Caco-2 (cell line): Measurements from ENCODE around the gene SH3BP4. TPM values are rescaled to one million over a fixed set of nuclear protein-coding genes. Genes with fewer than 3 reads are reported as not detected.

ENCODE experiments used
- BruUV-seq: library from RNA; stranded (reverse); fragments of 400-500 nt; replicated peaks from 2 replicates; lab custom pipeline; 2021; lab: Mats Ljungman, UMichigan
- CTCF ChIA-PET: fragments of 300-600 bp; sonication (Branson Sonifier 250); formaldehyde crosslinking; loops from one replicate; lab custom pipeline; 2022; ENCODE audit warnings: antibody characterized with exemption; lab: Charles Lee
- POLR2A ChIA-PET: fragments of 300-600 bp; sonication (Branson Sonifier 250); formaldehyde crosslinking; loops from one replicate; lab custom pipeline; 2022; ENCODE audit warnings: antibody characterized with exemption; lab: Charles Lee
- DNase-seq, 2 experiments: peaks; one replicate each; pipeline versions ENCODE4 v3.0.0 to v3.0.0-alpha.2; 2020 to 2022
- H3K27me3 ChIP-seq: replicated peaks from 2 replicates; pipeline ENCODE4 v1.6.0; 2011; ENCODE audit warnings: low read length; ENCODE audit not compliant: control insufficient read depth, insufficient read depth
- H3K36me3 ChIP-seq: 2 replicates; pipeline ENCODE4 v1.5.1; 2011; ENCODE audit warnings: low read length; ENCODE audit not compliant: control insufficient read depth, insufficient read depth
- H3K4me1 ChIP-seq: fragments of 250-450 bp; sonication (Bioruptor Pico); 2 replicates; pipeline ENCODE4 v1.5.1; 2020; ENCODE audit warnings: mild to moderate bottlenecking
- H3K4me3 ChIP-seq: 2 replicates; pipeline ENCODE4 v1.5.1; 2011; ENCODE audit warnings: low read depth, mild to moderate bottlenecking, control low read depth, low read length
- H3K9me3 ChIP-seq: fragments of 250-450 bp; sonication (Bioruptor Pico); 2 replicates; pipeline ENCODE4 v1.5.1; 2020; ENCODE audit warnings: mild to moderate bottlenecking, moderate library complexity
- H3K27ac Mint-ChIP-seq: one replicate; pipeline ENCODE4 v1.8.0; 2022; ENCODE audit warnings: mixed read lengths; ENCODE audit not compliant: unreplicated experiment
- H3K27me3 Mint-ChIP-seq: one replicate; pipeline ENCODE4 v1.8.0; 2022; ENCODE audit warnings: mixed read lengths; ENCODE audit not compliant: insufficient read depth, unreplicated experiment
- H3K36me3 Mint-ChIP-seq: one replicate; pipeline ENCODE4 v1.8.0; 2022; ENCODE audit warnings: mild to moderate bottlenecking, mixed read lengths; ENCODE audit not compliant: insufficient read depth, unreplicated experiment
- H3K4me1 Mint-ChIP-seq: one replicate; pipeline ENCODE4 v1.8.0; 2022; ENCODE audit warnings: low read depth, mixed read lengths; ENCODE audit not compliant: unreplicated experiment
- H3K4me3 Mint-ChIP-seq: one replicate; pipeline ENCODE4 v1.8.0; 2022; ENCODE audit warnings: mild to moderate bottlenecking, moderate library complexity, mixed read lengths; ENCODE audit not compliant: unreplicated experiment
- H3K9me3 Mint-ChIP-seq: one replicate; pipeline ENCODE4 v1.8.0; 2022; ENCODE audit warnings: mixed read lengths; ENCODE audit not compliant: unreplicated experiment
- CTCF ChIP-seq, 2 experiments: fragments of 200-600 bp in 1 of 2; IDR thresholded peaks; 1 replicate in 1 of 2; 2 replicates in 1 of 2; pipeline versions ENCODE4 v1.5.1 to v1.8.0; 2011 to 2022; ENCODE audit warnings: antibody characterized with exemption in 1 of 2, control low read depth in 1 of 2, inconsistent platforms in 1 of 2, low read depth in 1 of 2, low read length in 1 of 2, mild to moderate bottlenecking in 1 of 2, moderate library complexity in 1 of 2; ENCODE audit not compliant: insufficient read depth in 1 of 2, severe bottlenecking in 1 of 2, unreplicated experiment in 1 of 2
- intact Hi-C: fragments of 100-400 bp; cut with micrococcal nuclease; formaldehyde crosslinking; loops from one replicate; pipeline ENCODE4 v1.10.0; 2022; ENCODE audit not compliant: unreplicated experiment
- total RNA-seq: library from RNA; stranded (reverse); gene quantifications from 2 replicates; pipeline ENCODE4 v1.2.3, GENCODE V29; 2022

SH3BP4 gene
- total RNA-seq, 1 experiment from 2014 or later: 29.9 TPM

GRCh38 chr2:234917211-234917975 lies 34.4 kb upstream of the SH3BP4 start:
- Mint-ChIP-seq H3K27me3 (no peaks in the 10 kb centered on the region), H3K9me3 (no peaks in the 10 kb centered on the region), H3K27ac (no peak overlapping the region), H3K4me1 (no peaks in the 10 kb centered on the region), H3K4me3 (no peak overlapping the region), H3K36me3 (no peaks in the 10 kb centered on the region)
- no TSS peak for BruUV-seq
- H3K36me3 ChIP-seq: no peaks in the 10 kb centered on the region
- no peak overlapping the region for H3K4me3 ChIP-seq
- H3K4me1 ChIP-seq: no peaks in the 10 kb centered on the region
- DNase-seq: no peak
- no peak for TF ChIP-seq CTCF (IDR thresholded peaks at IDR 0.05; ENCODE audit: insufficient read depth in 1 of 2, low read depth in 1 of 2, low read length in 1 of 2, severe bottlenecking in 1 of 2, unreplicated experiment in 1 of 2)
- ChIA-PET CTCF (no interaction called here), POLR2A (no interaction called here)
- H3K9me3 ChIP-seq: no peaks in the 10 kb centered on the region
- no peaks in the 10 kb centered on the region for H3K27me3 ChIP-seq
- intact Hi-C loops: no loop called here

- POLR2A ChIA-PET: no interaction called here
- no peaks in the 10 kb centered on the region for H3K4me1 Mint-ChIP-seq
Measured at GRCh38 chr2:234919711-234920110, 32.1 kb upstream of the SH3BP4 start.

GRCh38 chr2:234920836-234921235 lies 31.0 kb upstream of the SH3BP4 start:
- Histone ChIP-seq H3K27me3 (no peaks in the 10 kb centered on the region), H3K36me3 (no peaks in the 10 kb centered on the region), H3K4me3 (no peak overlapping the region), H3K9me3 (no peaks in the 10 kb centered on the region), H3K4me1 (no peaks in the 10 kb centered on the region)
- Mint-ChIP-seq H3K27ac (no peak overlapping the region), H3K36me3 (no peaks in the 10 kb centered on the region), H3K27me3 (no peaks in the 10 kb centered on the region), H3K4me3 (no peak overlapping the region), H3K4me1 (no peaks in the 10 kb centered on the region), H3K9me3 (peaks cover 11% of the 10 kb centered on the region)
- CTCF ChIA-PET: no interaction called here
- intact Hi-C loops: no loop called here
- BruUV-seq: no TSS peak
- no peak for DNase-seq
- TF ChIP-seq CTCF (IDR thresholded peaks at IDR 0.05; ENCODE audit: insufficient read depth in 1 of 2, low read depth in 1 of 2, low read length in 1 of 2, severe bottlenecking in 1 of 2, unreplicated experiment in 1 of 2): no peak
- POLR2A ChIA-PET: no interaction called here

More at GRCh38 chr2:234919711-234920110, 32.1 kb upstream of the SH3BP4 start:
- Mint-ChIP-seq H3K27ac (no peak overlapping the region), H3K9me3 (peaks cover under 1% of the 10 kb centered on the region), H3K27me3 (no peaks in the 10 kb centered on the region), H3K4me3 (no peak overlapping the region), H3K36me3 (no peaks in the 10 kb centered on the region)
- no peaks in the 10 kb centered on the region for H3K9me3 ChIP-seq
- no peak for DNase-seq
- H3K4me3 ChIP-seq: no peak overlapping the region
- CTCF ChIA-PET: no interaction called here
- no peaks in the 10 kb centered on the region for H3K36me3 ChIP-seq
- no TSS peak for BruUV-seq
- intact Hi-C loops: no loop called here
- H3K27me3 ChIP-seq: no peaks in the 10 kb centered on the region
- TF ChIP-seq CTCF (IDR thresholded peaks at IDR 0.05; ENCODE audit: insufficient read depth in 1 of 2, low read depth in 1 of 2, low read length in 1 of 2, severe bottlenecking in 1 of 2, unreplicated experiment in 1 of 2): no peak
- no peaks in the 10 kb centered on the region for H3K4me1 ChIP-seq
